Measurements from ENCODE around the gene ACTN2.

DNA sequence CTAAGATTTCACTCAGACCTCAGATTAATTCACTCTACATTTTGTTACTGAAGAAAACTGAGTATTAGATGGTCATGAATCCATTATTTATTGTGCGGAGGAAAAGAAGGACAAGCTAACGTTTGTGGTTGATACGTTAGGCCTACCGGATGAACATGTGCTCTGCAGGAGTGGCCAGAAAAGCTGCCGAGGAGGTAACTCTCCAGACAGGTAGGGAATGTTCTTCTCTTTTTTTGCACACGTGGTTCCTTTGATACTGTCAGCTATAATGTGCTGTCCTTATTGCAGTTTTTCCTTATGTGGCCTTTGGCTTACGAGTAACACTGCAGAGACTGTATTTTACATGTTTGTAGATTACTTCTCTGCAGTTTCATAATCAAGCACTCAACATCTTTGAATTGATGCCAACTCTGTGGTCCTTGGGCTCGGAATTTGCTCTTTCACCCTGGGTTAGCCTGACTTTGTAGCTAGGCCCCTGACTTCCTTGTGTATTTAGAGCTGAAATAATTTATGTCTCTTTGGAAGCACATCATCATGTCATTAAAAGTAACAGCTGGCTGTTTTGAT lies 122.3 kb downstream of the ACTN2 start:
- TF ChIP-seq EZH2 (IDR thresholded peaks at IDR 0.05) (no peak), POLR2AphosphoS5 (IDR thresholded peaks at IDR 0.05; ENCODE audit: borderline replicate concordance, low read depth, low read length) (no peak)
